ENCODE measurements around the gene TINAGL1. TPM values are rescaled to one million over a fixed set of nuclear protein-coding genes. Genes with fewer than 3 reads are reported as not detected.
A peak's percentile ranks its signal among the peaks of the same experiment; 100 is the strongest.

The TINAGL1 gene
- total RNA-seq, 1 experiment from 2014 or later: 57.9 TPM

GRCh38 chr1:31572323-31573104 is 3.8 kb upstream of the TINAGL1 start:
- intact Hi-C loops (cut with micrococcal nuclease): no loop called here
- POLR2A ChIA-PET: no interaction called here
- H3K4me2 ChIP-seq (ENCODE audit: low read length): peak overlapping the region; percentile 96
- RAD21 ChIA-PET (ENCODE audit: low non-redundant PET in 1 of 2, low total read pairs in 2 of 2, uncharacterized antibody in 2 of 2, unreplicated experiment in 2 of 2): no interaction called here
- BruUV-seq (replicated peaks): no TSS peak
- no peaks in the 10 kb centered on the region for H3K9me2 ChIP-seq (ENCODE audit: insufficient read depth)
- H4K20me1 ChIP-seq (ENCODE audit: insufficient read depth): no peaks in the 10 kb centered on the region
- H3K4me3 ChIP-seq (replicated peaks in 1 of 2; ENCODE audit: low read depth in 1 of 2, low read length in 2 of 2): no peak overlapping the region
- H3K27ac ChIP-seq (ENCODE audit: low read depth, low read length): peak overlapping the region; percentile 92
- H3K79me2 ChIP-seq (ENCODE audit: insufficient read depth, low read length): peaks cover 12% of the 10 kb centered on the region
- no peak for DNase-seq (ENCODE audit: low read depth, low spot score)
- H3K4me1 ChIP-seq (ENCODE audit: control insufficient read depth in 1 of 2, insufficient read depth in 2 of 2, low read length in 2 of 2): peaks cover 46 to 90% of the 10 kb centered on the region in 2 experiments
- CTCF ChIA-PET: interaction anchor here (2.1 kb wide), 1 partner anchor 9 kb away, joined by 6 read pairs; no protein-coding TSS in a partner anchor
- H3K9ac ChIP-seq (ENCODE audit: low read length): peak overlapping the region; percentile 86; the same call in 1 of the 2 replicates
- no peaks in the 10 kb centered on the region for H3K27me3 ChIP-seq (ENCODE audit: insufficient read depth, low read length)
- no peak overlapping the region for H2AFZ ChIP-seq (ENCODE audit: low read depth, low read length, poor library complexity, severe bottlenecking)
- H3K36me3 ChIP-seq (ENCODE audit: control insufficient read depth in 1 of 2, insufficient read depth in 2 of 2, low read length in 2 of 2): no peaks in the 10 kb centered on the region
- no peak for TF ChIP-seq YY1 (IDR thresholded peaks at IDR 0.05; ENCODE audit: extremely low read depth, insufficient replicate concordance, low read depth, low read length)
- TF ChIP-seq POLR2A (IDR thresholded peaks at IDR 0.05; ENCODE audit: borderline replicate concordance, extremely low read depth, insufficient read depth, insufficient read length): no peak
- TF ChIP-seq MAX (IDR thresholded peaks at IDR 0.05): no peak
- no peak for TF ChIP-seq CTCF (IDR thresholded peaks at IDR 0.05 in 2 of 3, conservative IDR thresholded peaks at IDR 0.05 in 1 of 3; ENCODE audit: borderline replicate concordance in 1 of 3, insufficient read depth in 1 of 3, low read depth in 2 of 3, low read length in 2 of 3)
- no peak for TF ChIP-seq JUND (IDR thresholded peaks at IDR 0.05)
- no peak for TF ChIP-seq EZH2phosphoT487 (IDR thresholded peaks at IDR 0.05; ENCODE audit: borderline replicate concordance)
- no peak for TF ChIP-seq ELF1 (IDR thresholded peaks at IDR 0.05; ENCODE audit: borderline replicate concordance, low read depth)
- no peak for TF ChIP-seq REST (IDR thresholded peaks at IDR 0.05; ENCODE audit: low read depth)
- no peak for TF ChIP-seq ZFX (IDR thresholded peaks at IDR 0.05)
- ATAC-seq: no peak
- no peaks in the 10 kb centered on the region for H3K9me3 ChIP-seq (ENCODE audit: control insufficient read depth in 1 of 2, insufficient read depth in 1 of 2, low read depth in 1 of 2, low read length in 2 of 2)
